ENCODE results near the gene VANGL1.

The VANGL1 gene

DNA sequence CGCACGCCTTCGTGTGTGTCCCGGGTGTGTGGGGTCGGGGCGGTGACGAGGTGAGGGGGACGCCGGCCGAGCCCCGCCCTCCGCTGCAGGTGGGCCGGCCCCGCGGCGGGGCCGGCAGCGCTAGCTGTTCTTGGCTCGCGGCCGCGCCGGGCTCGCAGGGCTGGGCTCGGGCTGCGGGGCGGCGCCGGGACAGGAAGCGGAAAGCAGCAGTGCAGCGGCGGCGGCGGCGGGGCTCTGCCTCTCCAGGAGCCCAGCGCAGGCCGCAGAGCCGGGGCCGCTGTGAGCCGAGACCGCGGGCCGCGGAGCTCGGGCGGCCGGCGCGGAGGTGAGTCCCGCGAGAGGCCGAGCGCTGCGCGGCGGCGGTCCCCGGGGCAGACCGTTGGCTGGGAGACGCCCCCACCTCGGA lies at the start of gene VANGL1:
VANGL1 (plus strand) TSS at position 209 of the 406 bp plus-strand sequence. CDS start 9,444 bp downstream, outside the sequence.
- TF ChIP-seq, protein P1, sequence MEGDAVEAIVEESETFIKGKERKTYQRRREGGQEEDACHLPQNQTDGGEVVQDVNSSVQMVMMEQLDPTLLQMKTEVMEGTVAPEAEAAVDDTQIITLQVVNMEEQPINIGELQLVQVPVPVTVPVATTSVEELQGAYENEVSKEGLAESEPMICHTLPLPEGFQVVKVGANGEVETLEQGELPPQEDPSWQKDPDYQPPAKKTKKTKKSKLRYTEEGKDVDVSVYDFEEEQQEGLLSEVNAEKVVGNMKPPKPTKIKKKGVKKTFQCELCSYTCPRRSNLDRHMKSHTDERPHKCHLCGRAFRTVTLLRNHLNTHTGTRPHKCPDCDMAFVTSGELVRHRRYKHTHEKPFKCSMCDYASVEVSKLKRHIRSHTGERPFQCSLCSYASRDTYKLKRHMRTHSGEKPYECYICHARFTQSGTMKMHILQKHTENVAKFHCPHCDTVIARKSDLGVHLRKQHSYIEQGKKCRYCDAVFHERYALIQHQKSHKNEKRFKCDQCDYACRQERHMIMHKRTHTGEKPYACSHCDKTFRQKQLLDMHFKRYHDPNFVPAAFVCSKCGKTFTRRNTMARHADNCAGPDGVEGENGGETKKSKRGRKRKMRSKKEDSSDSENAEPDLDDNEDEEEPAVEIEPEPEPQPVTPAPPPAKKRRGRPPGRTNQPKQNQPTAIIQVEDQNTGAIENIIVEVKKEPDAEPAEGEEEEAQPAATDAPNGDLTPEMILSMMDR (IDR thresholded peaks at IDR 0.05) = no peak

DNA sequence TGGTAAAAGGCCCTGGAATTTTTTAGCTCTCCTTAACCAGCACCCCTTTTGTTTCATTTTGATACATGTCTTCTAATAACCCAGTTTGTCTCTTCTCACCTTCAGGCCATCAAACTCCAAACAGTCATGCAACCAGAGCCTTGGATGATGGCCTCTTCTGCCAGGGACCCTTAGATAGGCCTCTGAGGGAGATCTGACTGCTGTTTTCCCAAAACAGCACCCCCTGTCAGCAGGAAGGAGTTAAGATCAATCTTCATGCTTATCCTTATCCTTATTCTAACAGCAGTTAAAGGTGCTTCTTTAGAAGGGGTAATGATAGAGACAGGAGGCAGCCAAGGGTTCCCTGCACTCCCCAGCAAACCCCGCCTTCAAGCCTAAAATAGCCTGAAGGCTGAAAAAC lies 49.5 kb upstream of the VANGL1 start:
- TF ChIP-seq, protein P1 (IDR thresholded peaks at IDR 0.05) = no peak

DNA sequence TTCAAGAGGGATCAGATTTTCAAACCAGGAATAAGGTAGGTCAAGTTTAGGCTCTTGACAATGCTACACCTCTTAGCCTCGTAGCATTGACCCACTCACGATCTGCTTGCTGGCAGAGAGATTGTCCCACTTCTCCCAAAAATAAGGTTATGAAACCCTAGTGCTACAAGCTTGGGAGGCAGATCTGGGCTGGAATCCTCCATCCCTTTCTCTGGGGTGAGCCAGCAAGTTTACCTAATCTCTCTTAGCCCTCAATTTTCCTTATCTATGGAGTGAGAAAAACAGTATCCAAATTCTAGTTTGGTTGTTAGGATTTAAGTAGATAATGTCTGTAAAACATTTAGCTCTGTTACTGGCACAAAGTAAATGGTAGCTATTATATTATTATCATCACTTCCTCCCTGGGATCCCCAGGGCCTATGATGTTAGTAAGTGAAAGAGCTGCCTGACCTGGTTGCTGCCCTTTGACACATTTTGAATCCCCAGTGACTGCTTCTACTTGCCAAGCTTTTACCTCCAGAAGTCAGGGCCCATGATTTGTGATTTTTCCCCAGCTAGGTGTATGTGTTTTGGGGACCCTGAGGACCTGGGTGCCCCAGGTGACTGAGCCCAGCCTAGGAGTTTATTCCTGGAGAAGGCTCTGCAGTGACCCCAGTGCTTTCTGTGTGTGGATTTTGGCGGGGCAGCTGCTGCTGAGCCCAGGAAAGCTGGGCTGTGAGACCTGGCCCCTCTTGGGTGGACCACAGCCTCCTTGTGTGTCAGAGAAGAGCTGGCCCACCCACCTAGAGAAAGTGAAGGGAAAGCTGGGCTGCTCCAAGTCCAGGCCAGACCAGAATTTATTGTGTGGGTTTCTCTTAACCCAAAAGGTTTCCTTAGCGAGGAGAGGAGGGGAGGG lies 48.2 kb upstream of the VANGL1 start:
- TF ChIP-seq, protein P1 (IDR thresholded peaks at IDR 0.05) = no peak

DNA sequence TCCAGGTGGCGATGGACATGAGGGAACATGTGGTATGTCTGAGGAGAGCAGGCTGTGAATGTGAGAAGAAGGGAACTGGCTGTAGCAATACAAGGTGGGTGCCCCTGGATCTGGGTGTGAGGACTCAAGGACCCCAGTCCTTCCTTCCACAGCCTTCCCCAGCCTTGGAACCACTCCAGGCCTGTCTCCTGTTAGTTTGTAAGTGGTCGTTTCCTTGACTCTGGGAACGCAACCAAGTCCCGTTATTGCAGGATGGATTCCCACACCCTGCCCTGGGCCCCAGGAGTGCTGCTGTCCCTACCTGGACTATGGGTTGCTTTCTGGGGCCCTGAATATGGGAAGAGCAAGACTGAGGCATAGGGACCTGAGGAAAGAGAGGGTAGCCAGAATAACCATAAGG lies 47.2 kb upstream of the VANGL1 start:
- TF ChIP-seq, protein P1 (IDR thresholded peaks at IDR 0.05) = no peak

GRCh38 chr1:115595279-115596079 lies 46.3 kb upstream of the VANGL1 start:
- TF ChIP-seq, protein P1 (IDR thresholded peaks at IDR 0.05) = peak; percentile 87

- TF ChIP-seq, protein P1 (IDR thresholded peaks at IDR 0.05) = peak; percentile 24; the same call in 1 of the 2 replicates
Measured at GRCh38 chr1:115596080-115596780, 45.5 kb upstream of the VANGL1 start.

DNA sequence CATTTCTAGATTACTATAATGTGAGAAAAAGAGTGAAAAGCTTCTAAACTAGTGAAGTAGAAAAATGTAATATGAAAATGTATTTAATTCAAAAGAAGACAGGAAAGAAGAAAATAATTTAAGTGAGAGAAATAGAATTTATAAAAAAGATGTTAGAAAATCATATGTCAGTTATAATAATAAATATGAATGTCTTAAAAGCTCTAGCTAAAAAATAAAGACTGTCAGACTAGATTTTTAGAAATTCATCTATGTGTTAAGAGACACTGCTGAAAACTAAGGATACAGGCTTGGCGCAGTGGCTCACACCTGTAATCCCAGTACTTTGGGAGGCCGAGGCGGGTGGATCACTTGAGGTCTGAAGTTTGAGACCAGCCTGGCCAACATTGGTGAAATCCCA lies 37.3 kb upstream of the VANGL1 start:
- TF ChIP-seq, protein P1 (IDR thresholded peaks at IDR 0.05) = no peak

All from LNCAP (cell line).